Chondrocyte (in vitro differentiated cells): ENCODE data around the gene CEP250. TPM values are rescaled to one million over a fixed set of nuclear protein-coding genes. Genes with fewer than 3 reads are reported as not detected.

ENCODE experiments used
- DNase-seq: peaks from one replicate; pipeline ENCODE4 v3.0.0; 2021; ENCODE audit warnings: mixed read lengths, low spot score
- H3K27ac Mint-ChIP-seq: one replicate; pipeline ENCODE4 v1.8.0; 2021; ENCODE audit warnings: mild to moderate bottlenecking, moderate library complexity, mixed read lengths; ENCODE audit not compliant: unreplicated experiment
- H3K27me3 Mint-ChIP-seq: 2 replicates; pipeline ENCODE4 v1.8.0; 2021; ENCODE audit warnings: low read depth, mixed read lengths
- H3K36me3 Mint-ChIP-seq: 2 replicates; pipeline ENCODE4 v1.8.0; 2021; ENCODE audit warnings: low read depth, mixed read lengths
- H3K4me1 Mint-ChIP-seq: 2 replicates; pipeline ENCODE4 v1.8.0; 2021; ENCODE audit warnings: low read depth, mild to moderate bottlenecking, mixed read lengths
- H3K4me3 Mint-ChIP-seq: one replicate; pipeline ENCODE4 v1.8.0; 2021; ENCODE audit warnings: mild to moderate bottlenecking, moderate library complexity, mixed read lengths; ENCODE audit not compliant: unreplicated experiment
- H3K9me3 Mint-ChIP-seq: 2 replicates; pipeline ENCODE4 v1.8.0; 2021; ENCODE audit warnings: low read depth, mixed read lengths
- total RNA-seq: library from RNA; stranded (reverse); gene quantifications from 3 replicates; pipeline ENCODE4 v1.2.1, GENCODE V29; 2021
- TF ChIP-seq, protein P1 (sequence below): fragments of 200-600 bp; sonication (generic); IDR thresholded peaks from 2 replicates; pipeline ENCODE4 v1.5.0; 2021; ENCODE audit warnings: antibody characterized with exemption, mild to moderate bottlenecking, moderate library complexity

CEP250 gene
- total RNA-seq, 1 donor from 2014 or later: 43.6 TPM

DNA sequence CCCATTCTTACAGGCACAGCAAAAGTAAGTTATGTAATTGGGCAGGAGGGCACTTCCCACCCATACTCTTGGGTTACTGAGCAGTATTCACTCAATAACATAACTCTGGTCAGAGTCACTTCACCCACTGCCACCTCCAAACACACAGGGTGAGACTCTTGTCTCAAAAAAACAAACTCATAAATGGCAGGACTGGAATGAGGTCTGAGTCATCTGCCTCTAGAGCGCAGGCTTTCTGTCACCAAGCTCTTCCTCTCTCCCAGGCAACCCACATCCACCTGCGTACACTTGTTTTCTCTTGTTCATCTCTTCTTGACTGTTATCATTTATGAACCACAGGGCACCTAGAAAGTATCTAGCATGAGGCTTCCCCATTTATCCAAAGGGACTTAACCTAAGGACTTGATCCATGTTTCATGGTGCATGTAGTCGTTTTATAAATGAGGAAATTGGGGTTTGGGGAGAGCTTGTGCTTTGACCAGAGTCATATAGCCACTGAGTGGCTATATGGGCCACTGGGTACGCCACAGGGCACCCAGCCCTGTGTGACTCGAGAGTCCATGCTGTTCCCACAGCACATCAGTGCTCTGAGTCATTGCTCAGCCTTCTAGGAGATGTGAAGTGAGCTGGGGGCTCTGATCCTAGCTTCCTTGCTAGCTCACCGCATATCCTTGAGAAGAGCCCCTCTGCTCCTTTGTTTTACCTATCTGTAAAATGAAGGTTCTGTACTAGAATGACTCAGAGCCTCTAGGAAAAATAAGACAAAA is 51.7 kb downstream of the CEP250 start:
- H3K27ac Mint-ChIP-seq: no peak overlapping the region
- H3K36me3 Mint-ChIP-seq: peaks cover 46% of the 10 kb centered on the region
- no peak for DNase-seq

GRCh38 chr20:35508493-35509218 is 53.3 kb downstream of the CEP250 start:
- no peaks in the 10 kb centered on the region for H3K27me3 Mint-ChIP-seq
- no peak for DNase-seq
- H3K4me3 Mint-ChIP-seq: no peak overlapping the region
- H3K4me1 Mint-ChIP-seq: peaks cover 15% of the 10 kb centered on the region
- peaks cover 31% of the 10 kb centered on the region for H3K36me3 Mint-ChIP-seq
- no peak overlapping the region for H3K27ac Mint-ChIP-seq
- H3K9me3 Mint-ChIP-seq: no peaks in the 10 kb centered on the region
- TF ChIP-seq, protein P1, sequence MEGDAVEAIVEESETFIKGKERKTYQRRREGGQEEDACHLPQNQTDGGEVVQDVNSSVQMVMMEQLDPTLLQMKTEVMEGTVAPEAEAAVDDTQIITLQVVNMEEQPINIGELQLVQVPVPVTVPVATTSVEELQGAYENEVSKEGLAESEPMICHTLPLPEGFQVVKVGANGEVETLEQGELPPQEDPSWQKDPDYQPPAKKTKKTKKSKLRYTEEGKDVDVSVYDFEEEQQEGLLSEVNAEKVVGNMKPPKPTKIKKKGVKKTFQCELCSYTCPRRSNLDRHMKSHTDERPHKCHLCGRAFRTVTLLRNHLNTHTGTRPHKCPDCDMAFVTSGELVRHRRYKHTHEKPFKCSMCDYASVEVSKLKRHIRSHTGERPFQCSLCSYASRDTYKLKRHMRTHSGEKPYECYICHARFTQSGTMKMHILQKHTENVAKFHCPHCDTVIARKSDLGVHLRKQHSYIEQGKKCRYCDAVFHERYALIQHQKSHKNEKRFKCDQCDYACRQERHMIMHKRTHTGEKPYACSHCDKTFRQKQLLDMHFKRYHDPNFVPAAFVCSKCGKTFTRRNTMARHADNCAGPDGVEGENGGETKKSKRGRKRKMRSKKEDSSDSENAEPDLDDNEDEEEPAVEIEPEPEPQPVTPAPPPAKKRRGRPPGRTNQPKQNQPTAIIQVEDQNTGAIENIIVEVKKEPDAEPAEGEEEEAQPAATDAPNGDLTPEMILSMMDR: no peak

More for the DNA sequence above, 51.7 kb downstream of the CEP250 start:
- no peaks in the 10 kb centered on the region for H3K27me3 Mint-ChIP-seq
- H3K9me3 Mint-ChIP-seq: no peaks in the 10 kb centered on the region
- H3K4me1 Mint-ChIP-seq: peaks cover 15% of the 10 kb centered on the region
- TF ChIP-seq, protein P1: no peak
- H3K4me3 Mint-ChIP-seq: no peak overlapping the region

GRCh38 chr20:35510951-35511735 is 55.7 kb downstream of the CEP250 start:
- no peak for DNase-seq
- Mint-ChIP-seq H3K4me3 (no peak overlapping the region), H3K4me1 (peaks cover 13% of the 10 kb centered on the region), H3K27me3 (no peaks in the 10 kb centered on the region), H3K27ac (no peak overlapping the region), H3K9me3 (no peaks in the 10 kb centered on the region), H3K36me3 (peaks cover 13% of the 10 kb centered on the region)
- TF ChIP-seq, protein P1: no peak

DNA sequence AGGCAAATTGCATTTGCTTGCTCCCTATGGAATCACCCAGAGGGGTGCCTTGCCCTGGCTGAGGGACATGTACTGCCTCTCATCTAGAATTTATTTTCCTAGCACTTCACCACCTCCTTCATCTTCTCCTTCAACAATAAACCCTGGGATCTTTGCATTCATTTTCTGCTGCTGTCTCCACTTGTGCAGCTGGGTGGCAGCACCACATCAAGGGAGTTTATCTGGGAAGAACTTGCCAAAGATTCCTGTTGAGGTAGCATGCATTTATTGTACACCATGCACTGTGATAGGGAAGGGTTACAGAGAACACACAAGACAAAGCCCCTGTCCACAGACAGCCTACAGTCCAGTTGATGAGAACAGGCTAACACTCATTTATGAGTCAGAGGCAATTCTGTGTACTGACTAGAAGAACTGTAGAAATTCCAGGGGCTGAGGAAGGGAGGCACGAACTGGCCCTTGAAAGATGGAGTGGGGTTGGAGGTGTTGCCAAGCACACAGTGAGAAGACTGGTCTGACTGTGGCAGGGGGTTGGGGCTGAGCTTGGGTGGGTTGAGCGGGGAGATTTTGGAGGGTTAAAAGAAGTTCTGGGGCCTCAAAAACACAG is 56.5 kb downstream of the CEP250 start:
- TF ChIP-seq, protein P1: peak; percentile 81
- Mint-ChIP-seq H3K4me1 (peaks cover 12% of the 10 kb centered on the region), H3K36me3 (peaks cover 12% of the 10 kb centered on the region), H3K27ac (no peak overlapping the region), H3K27me3 (no peaks in the 10 kb centered on the region), H3K9me3 (no peaks in the 10 kb centered on the region), H3K4me3 (no peak overlapping the region)
- DNase-seq: no peak
